ENCODE data around the gene ADI1. TPM values are rescaled to one million over a fixed set of nuclear protein-coding genes. Genes with fewer than 3 reads are reported as not detected.

ADI1 gene
- polyA plus RNA-seq, 1 of the 3 experiments (the other 2 are of a cell fraction): 67.2 TPM

DNA sequence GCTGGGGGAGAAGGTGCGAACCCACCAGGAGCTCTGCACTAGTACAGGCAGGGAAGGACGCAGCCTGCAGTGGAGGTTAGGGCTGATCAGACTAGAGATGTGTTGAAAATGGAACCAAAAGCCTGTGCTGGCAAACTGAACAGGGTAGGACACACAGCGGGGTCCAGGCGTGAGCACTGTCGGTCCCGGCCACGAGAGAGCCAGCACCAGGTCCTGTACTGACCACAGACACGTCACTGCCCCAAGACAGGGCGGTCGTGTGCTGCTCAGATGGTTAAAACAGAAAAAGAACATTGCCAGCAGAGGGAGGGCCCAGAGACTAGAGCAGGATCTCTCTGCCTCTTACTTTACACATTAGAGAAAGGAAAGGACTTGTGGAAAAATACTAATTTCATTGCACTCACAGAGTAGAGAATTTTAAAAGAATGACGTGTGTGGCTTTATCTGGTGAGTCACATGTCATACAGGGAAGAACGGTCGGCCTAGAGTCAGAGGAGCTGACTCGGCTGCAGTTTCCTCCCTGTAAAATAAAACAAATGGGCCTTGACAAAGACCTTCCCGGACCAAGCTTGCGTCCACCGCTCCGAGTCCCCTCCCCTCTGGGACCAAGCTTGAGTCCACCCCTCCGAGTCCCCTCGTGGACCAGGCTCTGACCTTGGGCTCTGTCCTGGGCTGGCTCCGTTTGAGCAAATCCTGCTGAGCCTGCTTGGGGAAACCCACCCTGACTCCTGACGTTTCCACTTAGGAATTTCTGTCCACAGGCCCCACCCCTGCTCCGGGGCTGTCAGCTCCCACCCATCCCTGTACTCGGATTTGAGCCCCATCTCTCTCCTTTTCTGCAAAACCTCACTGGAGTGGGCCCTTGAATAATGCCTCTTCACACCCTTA is 16.7 kb upstream of the ADI1 start:
- Histone ChIP-seq H2AFZ (ENCODE audit: low read depth) (peak overlapping the region; percentile 66), H3K9me3 (no peaks in the 10 kb centered on the region), H3K4me1 (ENCODE audit: control insufficient read depth in 1 of 2, insufficient read depth in 2 of 2, low read depth in 1 of 2, low read length in 1 of 2) (peaks cover 3 to 13% of the 10 kb centered on the region in 2 experiments; a peak in 3 of 4 replicates), H3K27me3 (ENCODE audit: insufficient read depth) (no peaks in the 10 kb centered on the region), H3K4me3 (ENCODE audit: low read depth in 2 of 2, low read length in 1 of 2) (peak overlapping the region; percentile 32 to 63; a peak in 3 of 4 replicates), H3K27ac (ENCODE audit: low read depth in 2 of 2, low read length in 1 of 2) (peak overlapping the region; percentile 72 to 98), H3K9ac (peak overlapping the region; percentile 87), H4K20me1 (ENCODE audit: insufficient read depth) (no peaks in the 10 kb centered on the region), H3K36me3 (replicated peaks in 1 of 2; ENCODE audit: control insufficient read depth in 1 of 2, insufficient read depth in 2 of 2, low read length in 1 of 2) (peaks cover 14% of the 10 kb centered on the region in 2 experiments), H3K4me2 (peak overlapping the region; percentile 72), H3K9me2 (no peaks in the 10 kb centered on the region), H3K79me2 (ENCODE audit: insufficient read depth) (peaks cover 5% of the 10 kb centered on the region), H3F3A (replicated peaks; ENCODE audit: insufficient read depth) (peaks cover 29% of the 10 kb centered on the region)
- 33% methylated on average over 20 of the region's 24 CpGs for WGBS (ENCODE audit: low lambda C conversion rate)
- DNase-seq: peak; percentile 37
- POLR2A ChIA-PET: no interaction called here
- CTCF ChIA-PET: interaction anchor here (1.1 to 2.2 kb wide), 2 partner anchors 17 to 18 kb away, joined by 3 to 6 read pairs; no protein-coding TSS in a partner anchor
- TF ChIP-seq SIN3A (IDR thresholded peaks at IDR 0.05; ENCODE audit: borderline replicate concordance, low read depth, low read length): 0 out of 2 replicates have a peak, but pooled peaks have one; percentile 11
- TF ChIP-seq GATA2 (CRISPR knock-in tag; IDR thresholded peaks at IDR 0.05): no peak
- TF ChIP-seq RFX5 (IDR thresholded peaks at IDR 0.05; ENCODE audit: low read length): no peak
- TF ChIP-seq TEAD4 (IDR thresholded peaks at IDR 0.05; ENCODE audit: borderline replicate concordance, insufficient read depth): no peak; the same call in 1 of the 2 replicates
- TF ChIP-seq, protein P1, sequence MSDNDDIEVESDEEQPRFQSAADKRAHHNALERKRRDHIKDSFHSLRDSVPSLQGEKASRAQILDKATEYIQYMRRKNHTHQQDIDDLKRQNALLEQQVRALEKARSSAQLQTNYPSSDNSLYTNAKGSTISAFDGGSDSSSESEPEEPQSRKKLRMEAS (IDR thresholded peaks at IDR 0.05; ENCODE audit: low read depth): no peak; the same call in 1 of the 2 replicates
- TF ChIP-seq SMC3 (IDR thresholded peaks at IDR 0.05; ENCODE audit: low read depth, low read length): 0 out of 2 replicates have a peak, but pooled peaks have one; percentile 13
- 0 out of 2 replicates have a peak, but pooled peaks have one; percentile 56 for TF ChIP-seq POLR2AphosphoS5 (IDR thresholded peaks at IDR 0.05; ENCODE audit: low read depth, low read length)
- TF ChIP-seq GABPA (IDR thresholded peaks at IDR 0.05; ENCODE audit: low read depth): 0 out of 2 replicates have a peak, but pooled peaks have one; percentile 46
- TF ChIP-seq JUND (IDR thresholded peaks at IDR 0.05): peak; percentile 2; the same call in 1 of the 2 replicates
- TF ChIP-seq RAD21 (IDR thresholded peaks at IDR 0.05; ENCODE audit: low read length): no peak
- TF ChIP-seq NRF1 (IDR thresholded peaks at IDR 0.05; ENCODE audit: low read depth, low read length): no peak
- no peak; the same call in 1 of the 2 replicates for TF ChIP-seq RXRA (IDR thresholded peaks at IDR 0.05; ENCODE audit: borderline replicate concordance, low read depth)
- peak; percentile 86; the same call in 1 of the 2 replicates for TF ChIP-seq FOSL2 (IDR thresholded peaks at IDR 0.05; ENCODE audit: borderline replicate concordance, low read depth)
- TF ChIP-seq, protein P2, sequence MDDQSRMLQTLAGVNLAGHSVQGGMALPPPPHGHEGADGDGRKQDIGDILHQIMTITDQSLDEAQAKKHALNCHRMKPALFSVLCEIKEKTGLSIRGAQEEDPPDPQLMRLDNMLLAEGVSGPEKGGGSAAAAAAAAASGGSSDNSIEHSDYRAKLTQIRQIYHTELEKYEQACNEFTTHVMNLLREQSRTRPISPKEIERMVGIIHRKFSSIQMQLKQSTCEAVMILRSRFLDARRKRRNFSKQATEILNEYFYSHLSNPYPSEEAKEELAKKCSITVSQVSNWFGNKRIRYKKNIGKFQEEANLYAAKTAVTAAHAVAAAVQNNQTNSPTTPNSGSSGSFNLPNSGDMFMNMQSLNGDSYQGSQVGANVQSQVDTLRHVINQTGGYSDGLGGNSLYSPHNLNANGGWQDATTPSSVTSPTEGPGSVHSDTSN (IDR thresholded peaks at IDR 0.05): peak; percentile 54
- no peak for TF ChIP-seq MXI1 (IDR thresholded peaks at IDR 0.05; ENCODE audit: low read depth, low read length)
- TF ChIP-seq CHD2 (IDR thresholded peaks at IDR 0.05; ENCODE audit: low read length, partially characterized antibody): no peak
- TF ChIP-seq TAF1 (IDR thresholded peaks at IDR 0.05; ENCODE audit: borderline replicate concordance, low read depth, low read length): peak; percentile 24
- TF ChIP-seq, protein P3, sequence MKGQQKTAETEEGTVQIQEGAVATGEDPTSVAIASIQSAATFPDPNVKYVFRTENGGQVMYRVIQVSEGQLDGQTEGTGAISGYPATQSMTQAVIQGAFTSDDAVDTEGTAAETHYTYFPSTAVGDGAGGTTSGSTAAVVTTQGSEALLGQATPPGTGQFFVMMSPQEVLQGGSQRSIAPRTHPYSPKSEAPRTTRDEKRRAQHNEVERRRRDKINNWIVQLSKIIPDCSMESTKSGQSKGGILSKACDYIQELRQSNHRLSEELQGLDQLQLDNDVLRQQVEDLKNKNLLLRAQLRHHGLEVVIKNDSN (IDR thresholded peaks at IDR 0.05; ENCODE audit: borderline replicate concordance, low read depth): no peak; the same call in 1 of the 2 replicates
- no peak for TF ChIP-seq EZH2phosphoT487 (IDR thresholded peaks at IDR 0.05; ENCODE audit: borderline replicate concordance, low read depth)
- TF ChIP-seq, protein P4, sequence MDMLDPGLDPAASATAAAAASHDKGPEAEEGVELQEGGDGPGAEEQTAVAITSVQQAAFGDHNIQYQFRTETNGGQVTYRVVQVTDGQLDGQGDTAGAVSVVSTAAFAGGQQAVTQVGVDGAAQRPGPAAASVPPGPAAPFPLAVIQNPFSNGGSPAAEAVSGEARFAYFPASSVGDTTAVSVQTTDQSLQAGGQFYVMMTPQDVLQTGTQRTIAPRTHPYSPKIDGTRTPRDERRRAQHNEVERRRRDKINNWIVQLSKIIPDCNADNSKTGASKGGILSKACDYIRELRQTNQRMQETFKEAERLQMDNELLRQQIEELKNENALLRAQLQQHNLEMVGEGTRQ (IDR thresholded peaks at IDR 0.05; ENCODE audit: borderline replicate concordance, low read depth, low read length): no peak
- TF ChIP-seq, protein P5, sequence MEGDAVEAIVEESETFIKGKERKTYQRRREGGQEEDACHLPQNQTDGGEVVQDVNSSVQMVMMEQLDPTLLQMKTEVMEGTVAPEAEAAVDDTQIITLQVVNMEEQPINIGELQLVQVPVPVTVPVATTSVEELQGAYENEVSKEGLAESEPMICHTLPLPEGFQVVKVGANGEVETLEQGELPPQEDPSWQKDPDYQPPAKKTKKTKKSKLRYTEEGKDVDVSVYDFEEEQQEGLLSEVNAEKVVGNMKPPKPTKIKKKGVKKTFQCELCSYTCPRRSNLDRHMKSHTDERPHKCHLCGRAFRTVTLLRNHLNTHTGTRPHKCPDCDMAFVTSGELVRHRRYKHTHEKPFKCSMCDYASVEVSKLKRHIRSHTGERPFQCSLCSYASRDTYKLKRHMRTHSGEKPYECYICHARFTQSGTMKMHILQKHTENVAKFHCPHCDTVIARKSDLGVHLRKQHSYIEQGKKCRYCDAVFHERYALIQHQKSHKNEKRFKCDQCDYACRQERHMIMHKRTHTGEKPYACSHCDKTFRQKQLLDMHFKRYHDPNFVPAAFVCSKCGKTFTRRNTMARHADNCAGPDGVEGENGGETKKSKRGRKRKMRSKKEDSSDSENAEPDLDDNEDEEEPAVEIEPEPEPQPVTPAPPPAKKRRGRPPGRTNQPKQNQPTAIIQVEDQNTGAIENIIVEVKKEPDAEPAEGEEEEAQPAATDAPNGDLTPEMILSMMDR (IDR thresholded peaks at IDR 0.05): peak; percentile 48
- TF ChIP-seq EP300 (IDR thresholded peaks at IDR 0.05; ENCODE audit: borderline replicate concordance in 1 of 2, low read depth in 1 of 2, low read length in 1 of 2): no peak

All from SK-N-SH (cell line).